D341Med (cell line): ENCODE results near the gene ZNF200.
"Not testable (repeated sequence)": the region's sequence is repeated elsewhere in the genome, so short reads cannot be mapped to it uniquely, and the experiment has no call there.

Experiments
- DNase-seq: peaks from one replicate; pipeline ENCODE4 v3.0.0; 2012; ENCODE audit warnings: low spot score

Gene ZNF200

GRCh38 chr16:3198334-3199072, 36.5 kb downstream of the ZNF200 start:
- DNase-seq, result no peak

DNA sequence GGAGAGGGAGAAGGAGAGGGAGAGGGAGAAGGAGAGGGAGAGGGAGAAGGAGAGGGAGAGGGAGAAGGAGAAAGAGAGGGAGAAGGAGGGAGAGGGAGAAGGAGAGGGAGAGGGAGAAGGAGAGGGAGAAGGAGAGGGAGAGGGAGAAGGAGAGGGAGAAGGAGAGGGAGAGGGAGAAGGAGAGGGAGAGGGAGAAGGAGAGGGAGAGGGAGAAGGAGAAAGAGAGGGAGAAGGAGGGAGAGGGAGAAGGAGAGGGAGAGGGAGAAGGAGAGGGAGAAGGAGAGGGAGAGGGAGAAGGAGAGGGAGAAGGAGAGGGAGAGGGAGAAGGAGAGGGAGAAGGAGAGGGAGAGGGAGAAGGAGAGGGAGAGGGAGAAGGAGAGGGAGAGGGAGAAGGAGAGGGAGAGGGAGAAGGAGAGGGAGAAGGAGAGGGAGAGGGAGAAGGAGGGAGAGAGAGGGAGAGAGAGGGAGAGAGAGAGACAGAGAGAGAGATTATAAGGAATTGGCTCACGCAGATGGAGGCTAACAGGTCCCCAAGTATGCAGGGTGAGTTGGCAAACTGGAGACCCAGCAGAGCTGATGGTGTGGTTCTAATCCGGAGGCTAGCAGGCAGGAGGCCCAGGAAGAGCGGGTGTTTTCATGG, 37.1 kb downstream of the ZNF200 start:
- not testable (repeated sequence) for DNase-seq

DNA sequence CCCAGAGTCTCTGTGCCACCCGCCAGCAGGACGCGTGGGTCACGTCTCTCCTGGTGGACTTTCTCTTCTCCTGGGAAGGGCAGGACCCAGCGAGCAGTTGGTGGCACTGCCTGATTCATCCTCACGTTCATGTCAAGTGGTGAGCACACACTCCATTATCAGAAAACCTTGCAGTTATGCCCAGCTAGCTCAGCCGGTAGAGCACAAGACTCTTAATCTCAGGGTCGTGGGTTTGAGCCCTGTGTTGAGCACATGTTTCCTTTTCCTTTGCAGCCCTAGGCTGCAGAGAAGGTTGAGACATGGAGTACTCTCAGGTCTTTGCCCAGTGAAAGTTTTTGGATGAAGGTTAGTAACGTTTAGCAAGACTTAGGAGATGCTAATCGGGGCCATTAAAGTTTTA, 39.0 kb downstream of the ZNF200 start:
- DNase-seq, result no peak

- DNase-seq, result no peak
Measured at GRCh38 chr16:3194792-3195191, 40.2 kb downstream of the ZNF200 start.

- DNase-seq, result no peak
Measured at GRCh38 chr16:3193221-3194212, 41.4 kb downstream of the ZNF200 start.

GRCh38 chr16:3192476-3193019, 42.4 kb downstream of the ZNF200 start:
- no peak for DNase-seq

DNA sequence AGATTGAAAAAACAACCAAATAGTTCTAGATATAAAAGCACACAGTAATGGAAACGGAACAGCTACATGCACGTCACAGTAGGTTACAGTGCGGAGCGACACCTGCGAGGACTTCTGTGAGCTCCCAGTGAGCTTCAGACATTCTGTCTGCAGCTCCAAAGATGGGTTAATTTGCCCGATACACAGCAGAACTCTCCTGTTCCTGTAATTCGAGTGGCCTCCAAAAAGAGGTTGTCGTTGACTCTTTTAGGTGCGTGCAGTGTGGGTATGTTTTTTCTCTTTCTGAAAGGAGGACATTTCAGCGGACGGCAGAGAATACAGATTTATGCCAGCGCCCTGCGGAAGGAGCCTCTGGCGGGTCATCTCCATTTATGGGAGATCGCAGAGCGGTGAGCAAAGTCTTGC, 44.0 kb downstream of the ZNF200 start:
- DNase-seq, result no peak

DNA sequence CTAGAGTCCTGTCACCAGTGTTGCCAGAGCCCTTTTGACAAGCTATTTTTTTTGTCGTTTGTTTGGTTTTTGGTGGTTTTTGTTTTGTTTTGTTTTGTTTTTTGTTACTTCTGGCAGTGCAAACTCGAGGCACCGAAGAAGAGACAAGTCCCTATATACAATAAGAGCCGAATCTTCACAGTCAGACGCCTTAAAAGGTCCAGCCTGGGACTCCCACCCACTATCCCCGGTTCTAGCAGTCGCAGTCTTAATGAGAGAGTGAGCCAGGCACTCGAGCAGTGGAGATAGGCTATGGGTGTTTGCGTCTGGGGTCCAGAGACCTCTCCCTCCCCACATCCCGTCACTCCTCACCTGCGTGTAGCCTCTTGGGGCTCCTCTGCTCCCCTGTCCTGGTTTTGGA, 45.1 kb downstream of the ZNF200 start:
- DNase-seq, result no peak

DNA sequence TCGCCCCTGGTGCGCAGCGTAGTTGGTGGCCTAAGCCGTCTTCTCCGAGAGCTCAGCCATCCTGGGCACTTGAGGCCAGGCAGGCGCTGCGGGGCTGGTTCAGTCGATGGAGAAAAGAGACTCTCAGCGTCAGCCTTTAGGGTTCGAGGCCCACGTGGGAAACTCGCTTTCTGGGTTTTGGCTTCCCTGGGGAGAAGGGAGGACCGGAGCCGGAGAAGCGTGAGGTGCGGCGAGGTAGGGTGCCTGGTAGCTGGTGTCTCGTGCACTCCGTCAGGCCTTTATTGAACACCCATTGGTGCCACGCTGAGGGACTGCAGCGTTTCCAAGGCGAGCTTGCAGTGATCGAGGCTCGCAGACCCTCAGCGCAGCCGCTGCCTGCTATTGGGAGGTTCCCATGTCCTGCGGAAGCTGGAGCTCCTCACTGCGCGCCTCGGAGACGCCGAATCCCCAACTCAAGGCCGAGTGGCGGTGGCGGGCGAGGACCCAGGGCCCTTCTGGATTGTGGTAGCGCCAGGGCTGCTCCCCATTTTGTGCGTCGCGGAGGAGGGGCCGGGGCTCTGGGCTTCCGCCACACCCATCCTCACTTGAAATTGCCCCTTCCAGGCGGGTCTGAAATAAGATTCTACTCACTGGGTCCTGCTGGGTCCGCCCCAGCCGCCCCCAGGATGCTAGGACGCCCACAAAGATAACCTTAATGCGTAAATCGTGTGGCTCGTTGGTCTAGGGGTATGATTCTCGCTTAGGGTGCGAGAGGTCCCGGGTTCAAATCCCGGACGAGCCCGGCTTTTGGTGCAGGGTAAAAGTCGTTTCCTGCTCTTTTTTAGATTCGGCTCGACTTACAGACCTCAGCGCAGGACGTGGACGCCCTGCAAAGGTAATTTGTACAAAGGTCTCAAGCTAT, 45.8 kb downstream of the ZNF200 start:
- DNase-seq, result peak; percentile 68

GRCh38 chr16:3188675-3188924, 46.4 kb downstream of the ZNF200 start:
- DNase-seq, result no peak

- DNase-seq, result peak; percentile 69
Measured at GRCh38 chr16:3187798-3188674, 46.9 kb downstream of the ZNF200 start, which contains the start of gene OR1F1. Gene OR1F1 (plus strand): TSS chr16:3188204.

GRCh38 chr16:3186946-3187690, 47.8 kb downstream of the ZNF200 start:
- DNase-seq, result no peak

GRCh38 chr16:3183445-3184139, 51.4 kb downstream of the ZNF200 start:
- DNase-seq, result no peak

DNA sequence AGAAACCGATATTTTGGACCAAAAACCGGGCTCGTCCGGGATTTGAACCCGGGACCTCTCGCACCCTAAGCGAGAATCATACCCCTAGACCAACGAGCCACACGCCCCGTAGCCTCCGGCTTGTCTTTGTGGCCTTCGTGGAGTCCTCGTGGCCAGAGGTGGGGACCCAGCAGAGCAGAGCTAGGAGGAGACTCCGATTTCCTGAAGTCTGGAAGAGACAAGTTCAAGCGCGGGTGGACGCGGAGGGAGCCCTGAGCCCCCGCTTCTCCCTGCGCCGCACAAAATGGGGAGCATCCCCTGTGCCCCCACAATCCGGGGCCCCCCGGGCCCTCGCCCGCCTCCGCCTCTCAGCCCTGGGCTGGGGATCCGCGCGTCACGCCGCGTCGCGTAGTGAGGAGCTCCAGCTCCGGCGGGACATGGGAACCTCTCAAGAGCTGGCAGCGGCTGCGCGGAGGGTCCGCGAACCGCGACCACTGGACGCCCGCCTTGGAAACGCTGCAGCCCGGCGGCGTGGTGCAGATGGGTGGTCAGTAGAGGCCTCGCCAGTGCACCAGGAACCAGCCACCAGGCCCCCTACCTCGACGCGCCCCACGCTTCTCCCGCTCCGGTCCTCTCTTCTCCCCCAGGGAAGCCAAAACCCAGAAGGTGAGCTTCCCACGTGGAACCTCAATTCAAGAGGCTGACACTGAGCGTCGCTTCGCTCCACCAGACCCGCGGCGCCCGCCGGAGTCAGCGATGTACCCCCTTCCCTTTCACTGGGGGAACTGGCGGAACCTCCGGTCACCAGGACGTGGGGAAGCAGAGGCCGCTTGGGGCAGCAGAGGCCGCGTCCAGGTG, 52.1 kb downstream of the ZNF200 start:
- DNase-seq, result peak; percentile 71

DNA sequence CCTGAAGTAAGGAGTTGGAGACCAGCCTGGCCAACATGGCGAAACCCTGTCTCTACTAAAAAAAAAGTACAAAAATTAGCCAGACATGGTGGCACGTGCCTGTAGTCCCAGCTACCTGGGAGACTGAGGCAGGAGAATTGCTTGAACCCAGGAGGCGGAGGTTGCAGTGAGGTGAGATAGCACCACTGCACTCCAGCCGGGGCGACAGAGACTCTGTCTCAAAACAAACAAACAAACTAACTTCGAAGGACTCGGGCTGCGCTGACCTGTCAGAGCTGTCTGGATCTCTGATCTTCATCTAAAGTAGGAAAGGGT, 52.7 kb downstream of the ZNF200 start:
- DNase-seq, result not testable (repeated sequence)

DNA sequence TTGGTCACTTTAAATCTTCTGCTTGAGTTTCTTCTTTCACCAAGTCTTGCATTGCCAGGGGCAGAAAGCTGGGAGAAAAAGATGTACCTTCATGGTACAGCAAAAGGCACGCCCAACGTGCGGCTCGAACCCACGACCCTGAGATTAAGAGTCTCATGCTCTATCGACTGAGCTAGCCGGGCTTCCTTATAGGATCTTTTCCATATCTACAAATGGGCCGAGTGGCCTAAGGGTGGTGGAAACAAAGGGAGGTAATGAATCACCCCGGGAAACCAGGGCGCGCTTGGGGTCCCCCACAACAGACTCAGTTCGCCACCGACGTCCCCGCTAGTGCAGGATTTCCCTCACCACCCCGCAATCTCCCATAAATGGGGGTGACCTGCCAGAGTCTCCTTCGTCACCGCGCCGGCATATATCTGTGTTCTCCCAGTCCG, 54.5 kb downstream of the ZNF200 start:
- no peak for DNase-seq

GRCh38 chr16:3179651-3180050, 55.3 kb downstream of the ZNF200 start:
- no peak for DNase-seq
